Inferior parietal cortex (tissue), 1 donor: ENCODE measurements around the gene PLXNC1.

Experiments
- DNase-seq: peaks from one replicate; pipeline ENCODE4 v3.0.0-alpha.2; 2016; ENCODE audit errors: extremely low spot score

The PLXNC1 gene

GRCh38 chr12:94180558-94181296, 32.4 kb downstream of the PLXNC1 start:
- no peak for DNase-seq

GRCh38 chr12:94182986-94183707, 34.8 kb downstream of the PLXNC1 start:
- DNase-seq: no peak

GRCh38 chr12:94183708-94184379, 35.5 kb downstream of the PLXNC1 start:
- DNase-seq: no peak

- no peak for DNase-seq
Measured at GRCh38 chr12:94184995-94185719, 36.8 kb downstream of the PLXNC1 start.

GRCh38 chr12:94185801-94186200, 37.4 kb downstream of the PLXNC1 start:
- no peak for DNase-seq

- DNase-seq: peak; percentile 76
Measured at GRCh38 chr12:94186278-94187241, 38.2 kb downstream of the PLXNC1 start.

- peak; percentile 37 for DNase-seq
Measured at GRCh38 chr12:94187361-94187760, 39.0 kb downstream of the PLXNC1 start.

- no peak for DNase-seq
Measured at GRCh38 chr12:94190623-94191022, 42.2 kb downstream of the PLXNC1 start.

- DNase-seq: no peak
Measured at GRCh38 chr12:94191023-94191422, 42.6 kb downstream of the PLXNC1 start.

- no peak for DNase-seq
Measured at GRCh38 chr12:94191811-94192210, 43.4 kb downstream of the PLXNC1 start.

- DNase-seq: no peak
Measured at GRCh38 chr12:94192506-94192905, 44.1 kb downstream of the PLXNC1 start.

- no peak for DNase-seq
Measured at GRCh38 chr12:94193168-94193567, 44.8 kb downstream of the PLXNC1 start.

- no peak for DNase-seq
Measured at GRCh38 chr12:94195483-94195882, 47.1 kb downstream of the PLXNC1 start.

- no peak for DNase-seq
Measured at GRCh38 chr12:94198469-94198868, 50.1 kb downstream of the PLXNC1 start.

GRCh38 chr12:94198872-94199271, 50.5 kb downstream of the PLXNC1 start:
- no peak for DNase-seq

GRCh38 chr12:94200069-94200468, 51.7 kb downstream of the PLXNC1 start:
- no peak for DNase-seq

- DNase-seq: no peak
Measured at GRCh38 chr12:94200695-94201094, 52.3 kb downstream of the PLXNC1 start.

- no peak for DNase-seq
Measured at GRCh38 chr12:94202245-94203180, 54.1 kb downstream of the PLXNC1 start.

GRCh38 chr12:94203181-94203546, 54.8 kb downstream of the PLXNC1 start:
- DNase-seq: no peak

- DNase-seq: no peak
Measured at GRCh38 chr12:94203796-94204195, 55.4 kb downstream of the PLXNC1 start.
